Astrocyte of the hippocampus (primary cell): Measurements from ENCODE around the gene ASS1.

ENCODE experiments used
- DNase-seq: peaks from one replicate; pipeline ENCODE4 v3.0.0; 2011; ENCODE audit warnings: low read depth, low spot score

The ASS1 gene

GRCh38 chr9:130498298-130498917, 53.6 kb downstream of the ASS1 start:
- no peak for DNase-seq

- DNase-seq, result no peak
Observed at GRCh38 chr9:130498918-130499698, 54.3 kb downstream of the ASS1 start.

- no peak for DNase-seq
Observed at GRCh38 chr9:130499804-130500263, 55.1 kb downstream of the ASS1 start.

GRCh38 chr9:130500340-130501180, 55.8 kb downstream of the ASS1 start:
- no peak for DNase-seq

GRCh38 chr9:130501639-130502038, 56.9 kb downstream of the ASS1 start:
- DNase-seq, result no peak

- DNase-seq, result no peak
Observed at GRCh38 chr9:130508218-130508617, 63.5 kb downstream of the ASS1 start.

GRCh38 chr9:130512199-130512598, 67.4 kb downstream of the ASS1 start:
- no peak for DNase-seq

GRCh38 chr9:130513078-130513477, 68.3 kb downstream of the ASS1 start:
- DNase-seq, result no peak

GRCh38 chr9:130518233-130518632, 73.5 kb downstream of the ASS1 start:
- no peak for DNase-seq

- no peak for DNase-seq
Observed at GRCh38 chr9:130518943-130519799, 74.4 kb downstream of the ASS1 start.

- no peak for DNase-seq
Observed at GRCh38 chr9:130519927-130520326, 75.2 kb downstream of the ASS1 start.

GRCh38 chr9:130521715-130522114, 77.0 kb downstream of the ASS1 start:
- no peak for DNase-seq

- DNase-seq, result no peak
Observed at GRCh38 chr9:130522233-130522808, 77.6 kb downstream of the ASS1 start.

GRCh38 chr9:130523921-130524320, 79.2 kb downstream of the ASS1 start:
- DNase-seq, result no peak

GRCh38 chr9:130526193-130526853, 81.6 kb downstream of the ASS1 start:
- no peak for DNase-seq

- no peak for DNase-seq
Observed at GRCh38 chr9:130526854-130527650, 82.3 kb downstream of the ASS1 start.

- DNase-seq, result no peak
Observed at GRCh38 chr9:130527651-130528310, 83.0 kb downstream of the ASS1 start.

GRCh38 chr9:130528674-130529073, 83.9 kb downstream of the ASS1 start:
- no peak for DNase-seq

- no peak for DNase-seq
Observed at GRCh38 chr9:130530938-130531337, 86.2 kb downstream of the ASS1 start.
